Endothelial cell of umbilical vein (primary cell): ENCODE results near the gene TGFBR3. TPM values are rescaled to one million over a fixed set of nuclear protein-coding genes. Genes with fewer than 3 reads are reported as not detected.
A peak's percentile ranks its signal among the peaks of the same experiment; 100 is the strongest.

Experiments
- BruUV-seq: library from RNA; stranded (reverse); fragments of 400-500 nt; replicated peaks from 2 replicates; lab custom pipeline; 2021; lab: Mats Ljungman, UMichigan
- CTCF ChIA-PET: fragments of 300-600, 350-600 bp; sonication (Branson Sonifier 250); formaldehyde crosslinking; loops from one replicate; lab custom pipeline; 2021; ENCODE audit warnings: antibody characterized with exemption, inconsistent platforms; lab: Charles Lee
- POLR2A ChIA-PET: fragments of 300-600, 350-600 bp; sonication (Branson Sonifier 250); formaldehyde crosslinking; loops from one replicate; lab custom pipeline; 2021; ENCODE audit warnings: antibody characterized with exemption, inconsistent platforms; lab: Charles Lee
- DNase-seq: peaks from one replicate; pipeline ENCODE4 v3.0.0-alpha.2; 2011; ENCODE audit warnings: low read depth, low spot score
- FAIRE-seq: peaks from 2 replicates; lab custom pipeline; 2011; peaks lifted over from hg19 to GRCh38; lab: Jason Lieb, UNC
- H2AFZ ChIP-seq: 2 replicates; pipeline ENCODE4 v1.6.0; 2012; ENCODE audit warnings: low read depth, low read length, control low read depth, inconsistent platforms
- H3K27ac ChIP-seq: 2 replicates; pipeline ENCODE4 v1.5.1; 2011; ENCODE audit warnings: low read depth, mild to moderate bottlenecking, control low read depth, low read length, moderate library complexity; ENCODE audit not compliant: insufficient read depth
- H3K27me3 ChIP-seq, 2 experiments: 2 replicates each; pipeline versions ENCODE4 v1.6.0 to v1.6.1; 2011; ENCODE audit warnings: low read length in 2 of 2, mixed read lengths in 1 of 2; ENCODE audit not compliant: control insufficient read depth in 2 of 2, insufficient read depth in 2 of 2
- H3K36me3 ChIP-seq, 2 experiments: 2 replicates in 1 of 2; 3 replicates in 1 of 2; pipeline ENCODE4 v1.5.1; 2011; ENCODE audit warnings: low read length in 2 of 2, mild to moderate bottlenecking in 1 of 2, moderate library complexity in 1 of 2; ENCODE audit not compliant: control insufficient read depth in 2 of 2, insufficient read depth in 2 of 2; ENCODE audit errors: extremely low read depth in 1 of 2
- H3K4me1 ChIP-seq: 3 replicates; pipeline ENCODE4 v1.5.1; 2011; ENCODE audit warnings: mild to moderate bottlenecking, low read length; ENCODE audit not compliant: control insufficient read depth, insufficient read depth; ENCODE audit errors: extremely low read depth
- H3K4me2 ChIP-seq: 2 replicates; pipeline ENCODE4 v1.6.1; 2011; ENCODE audit warnings: low read length, control low read depth, mixed read lengths; ENCODE audit not compliant: insufficient read depth
- H3K4me3 ChIP-seq, 3 experiments: fragments of 200-600 bp in 1 of 3; sonication (generic), shearing (Covaris generic) in 1 of 3; replicated peaks in 1 of 3; 2 replicates each; pipeline ENCODE4 v1.5.1; 2011 to 2016; ENCODE audit warnings: control low read depth in 3 of 3, low read length in 3 of 3, mild to moderate bottlenecking in 2 of 3, inconsistent platforms in 1 of 3, low read depth in 1 of 3, moderate library complexity in 1 of 3; ENCODE audit not compliant: insufficient read depth in 1 of 3
- H3K79me2 ChIP-seq: 2 replicates; pipeline ENCODE4 v1.6.0; 2012; ENCODE audit warnings: low read length, inconsistent platforms; ENCODE audit not compliant: control insufficient read depth, insufficient read depth
- H3K9ac ChIP-seq: replicated peaks from 2 replicates; pipeline ENCODE3; 2011; ENCODE audit warnings: low read length, control low read depth; ENCODE audit not compliant: insufficient read depth; ENCODE audit errors: extremely low read depth
- H3K9me1 ChIP-seq: replicated peaks from 3 replicates; pipeline ENCODE4 v1.6.0; 2011; ENCODE audit warnings: mild to moderate bottlenecking, low read length; ENCODE audit not compliant: control insufficient read depth, insufficient read depth; ENCODE audit errors: extremely low read depth
- H3K9me3 ChIP-seq: replicated peaks from 2 replicates; pipeline ENCODE4 v1.5.1; 2012; ENCODE audit warnings: low read length, inconsistent platforms; ENCODE audit not compliant: control insufficient read depth, insufficient read depth
- H4K20me1 ChIP-seq: replicated peaks from 2 replicates; pipeline ENCODE3; 2011; ENCODE audit warnings: mild to moderate bottlenecking, low read length; ENCODE audit not compliant: control insufficient read depth, insufficient read depth; ENCODE audit errors: extremely low read depth
- CTCF ChIP-seq, 2 donors: IDR thresholded peaks; 1 replicate in 1 of 2; 2 replicates in 1 of 2; pipeline ENCODE4 v1.5.1; 2011; ENCODE audit warnings: low read length in 2 of 2, mild to moderate bottlenecking in 2 of 2, moderate library complexity in 2 of 2, control low read depth in 1 of 2, inconsistent platforms in 1 of 2, low read depth in 1 of 2; ENCODE audit not compliant: insufficient read depth in 1 of 2; ENCODE audit errors: extremely low read depth in 1 of 2
- EZH2 ChIP-seq: IDR thresholded peaks from 2 replicates; pipeline ENCODE4 v1.6.1; 2012; ENCODE audit warnings: borderline replicate concordance, low read depth, mild to moderate bottlenecking, moderate library complexity, low read length, inconsistent platforms; ENCODE audit not compliant: severe bottlenecking
- FOS ChIP-seq: IDR thresholded peaks from 2 replicates; pipeline ENCODE4 v1.6.1; 2011; ENCODE audit warnings: mild to moderate bottlenecking, low read length, moderate library complexity, borderline replicate concordance; ENCODE audit not compliant: insufficient read depth
- GATA2 ChIP-seq: IDR thresholded peaks from 2 replicates; pipeline ENCODE4 v1.7.0; 2011; ENCODE audit warnings: low read depth, mild to moderate bottlenecking, moderate library complexity, mixed read lengths, low read length; ENCODE audit not compliant: insufficient read length, insufficient read depth
- JUN ChIP-seq: IDR thresholded peaks from 2 replicates; pipeline ENCODE4 v1.6.1; 2011; ENCODE audit warnings: borderline replicate concordance, low read depth; ENCODE audit not compliant: insufficient read length, insufficient read depth
- MAX ChIP-seq: IDR thresholded peaks from 2 replicates; pipeline ENCODE4 v1.6.1; 2011; ENCODE audit not compliant: insufficient read depth, insufficient read length
- MYC ChIP-seq: IDR thresholded peaks from one replicate; pipeline ENCODE4 v1.6.1; 2011; ENCODE audit warnings: mild to moderate bottlenecking, low read depth, low read length
- POLR2A ChIP-seq: IDR thresholded peaks from 2 replicates; pipeline ENCODE4 v1.6.1; 2012; ENCODE audit warnings: low read depth, mild to moderate bottlenecking, control low read depth, low read length
- POLR2AphosphoS5 ChIP-seq: IDR thresholded peaks from 2 replicates; pipeline ENCODE4 v1.6.1; 2012; ENCODE audit warnings: low read depth, mild to moderate bottlenecking, control low read depth, low read length, moderate library complexity; ENCODE audit not compliant: insufficient read depth
- dilution Hi-C: fragments of 300-500 bp; cut with MboI; formaldehyde crosslinking; loops from one replicate; pipeline ENCODE4 v1.15.0; 2019; ENCODE audit warnings: low sequenced_read_pairs; ENCODE audit not compliant: extremely low pct_ligation_motif_present
- intact Hi-C: fragments of 100-400 bp; cut with micrococcal nuclease; formaldehyde crosslinking; loops from one replicate; pipeline ENCODE4 v1.10.0; 2022
- polyA plus RNA-seq, 4 experiments: library from polyadenylated mRNA; depleted of rRNA in 3 of 4; stranded (reverse) in 3 of 4; unstranded in 1 of 4; fragments of >200 nt; gene quantifications; 2 replicates each; pipeline versions ENCODE4 v1.2.1 to v1.2.3, GENCODE V29; 2011 to 2012; ENCODE audit warnings: missing spikeins in 1 of 4
- total RNA-seq: library from RNA; stranded (reverse); gene quantifications from 2 replicates; pipeline ENCODE4 v1.2.3, GENCODE V29; 2021

Gene TGFBR3
- total and polyA plus RNA-seq, 2 donors (not counting 3 experiments of a cell fraction or from before 2014, with no cell fraction given): 8.0 to 13.4 TPM

GRCh38 chr1:91685994-91686393 lies 200.0 kb downstream of the TGFBR3 start:
- TF ChIP-seq POLR2A (no peak), GATA2 (peak; percentile 18)
- H3K4me2 ChIP-seq: peak overlapping the region; percentile 8
- no peak overlapping the region for H3K4me3 ChIP-seq
- FAIRE-seq (no peak), DNase-seq (peak; percentile 74)
- no peaks in the 10 kb centered on the region for H4K20me1 ChIP-seq
- ChIA-PET POLR2A (no interaction called here), CTCF (no interaction called here)
- no peaks in the 10 kb centered on the region for H3K79me2 ChIP-seq
- no peaks in the 10 kb centered on the region for H3K27me3 ChIP-seq
- H3K9me1 ChIP-seq: no peaks in the 10 kb centered on the region
- H3K36me3 ChIP-seq: peaks cover 0 to 7% of the 10 kb centered on the region in 2 experiments
- peaks cover 44% of the 10 kb centered on the region for H3K4me1 ChIP-seq
- H3K9me3 ChIP-seq: no peaks in the 10 kb centered on the region
- BruUV-seq: no TSS peak
- no peak overlapping the region for H2AFZ ChIP-seq
- no peak overlapping the region for H3K9ac ChIP-seq
- dilution Hi-C loops (no loop called here), intact Hi-C loops (loop anchor here (1.0 to 5.0 kb wide), 2 partner anchors 201 to 241 kb away; partner anchors contain the start of gene TGFBR3)
- no peak overlapping the region for H3K27ac ChIP-seq

GRCh38 chr1:91684481-91685196 lies 201.3 kb downstream of the TGFBR3 start:
- ChIA-PET POLR2A (no interaction called here), CTCF (interaction anchor here (0.7 to 1.5 kb wide), 3 partner anchors 11 to 202 kb away, joined by 3 read pairs; no protein-coding TSS in a partner anchor)
- no peaks in the 10 kb centered on the region for H3K79me2 ChIP-seq
- H3K9me1 ChIP-seq: no peaks in the 10 kb centered on the region
- intact Hi-C loops (loop anchor here (5.0 kb wide), 1 partner anchor 203 kb away; the partner anchor contains the start of gene TGFBR3), dilution Hi-C loops (no loop called here)
- no peak overlapping the region for H3K9ac ChIP-seq
- no peak overlapping the region for H3K27ac ChIP-seq
- H3K4me3 ChIP-seq: no peak overlapping the region
- FAIRE-seq (no peak), DNase-seq (peak; percentile 66)
- peaks cover 0 to 7% of the 10 kb centered on the region in 2 experiments for H3K36me3 ChIP-seq
- peaks cover 33% of the 10 kb centered on the region for H3K4me1 ChIP-seq
- H3K27me3 ChIP-seq: no peaks in the 10 kb centered on the region
- H4K20me1 ChIP-seq: no peaks in the 10 kb centered on the region
- BruUV-seq: no TSS peak
- TF ChIP-seq FOS: no peak
- no peak for TF ChIP-seq EZH2
- no peak for TF ChIP-seq JUN
- TF ChIP-seq POLR2A: no peak
- no peak for TF ChIP-seq MAX
- no peak for TF ChIP-seq CTCF (IDR thresholded peaks at IDR 0.05; ENCODE audit: extremely low read depth in 1 of 2, insufficient read depth in 1 of 2, low read depth in 1 of 2, low read length in 2 of 2)
- TF ChIP-seq GATA2: no peak
- no peak for TF ChIP-seq MYC
- TF ChIP-seq POLR2AphosphoS5: no peak
- H2AFZ ChIP-seq: no peak overlapping the region
- H3K4me2 ChIP-seq: no peak overlapping the region
- H3K9me3 ChIP-seq: no peaks in the 10 kb centered on the region
